Measurements from ENCODE around the gene GAB2.

Gene GAB2

DNA sequence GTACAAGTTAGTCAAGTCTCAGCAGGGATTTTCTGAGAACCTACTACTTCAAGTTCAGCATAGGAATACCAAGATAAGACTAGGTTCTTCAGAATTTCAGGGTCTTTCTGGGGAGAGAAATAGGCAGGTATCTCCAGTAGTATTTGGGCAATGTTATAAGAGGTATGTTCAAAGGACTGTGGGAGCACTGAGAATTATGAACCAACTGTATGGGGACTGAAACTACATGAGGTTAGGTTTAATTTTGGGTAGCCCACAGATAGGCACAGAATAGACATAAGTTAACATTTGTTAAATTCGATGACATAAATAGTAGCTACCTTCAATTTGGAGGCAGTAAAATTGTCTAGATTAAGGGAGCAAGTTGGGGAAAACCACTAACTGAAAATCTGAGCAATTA lies 9.2 kb upstream of the GAB2 start:
- no peaks in the 10 kb centered on the region for H3K9me3 ChIP-seq (ENCODE audit: control insufficient read depth, insufficient read depth, low read length)
- no peak overlapping the region for H3K9ac ChIP-seq (ENCODE audit: low read depth, low read length)
- no peaks in the 10 kb centered on the region for H3K27me3 ChIP-seq (ENCODE audit: control insufficient read depth, insufficient read depth, low read length)
- H3K4me1 ChIP-seq (ENCODE audit: control insufficient read depth, insufficient read depth, low read length), result no peaks in the 10 kb centered on the region
- no peak overlapping the region for H3K4me3 ChIP-seq (ENCODE audit: low read depth, low read length)
- no peaks in the 10 kb centered on the region for H3K36me3 ChIP-seq (ENCODE audit: control insufficient read depth, insufficient read depth, low read length)

DNA sequence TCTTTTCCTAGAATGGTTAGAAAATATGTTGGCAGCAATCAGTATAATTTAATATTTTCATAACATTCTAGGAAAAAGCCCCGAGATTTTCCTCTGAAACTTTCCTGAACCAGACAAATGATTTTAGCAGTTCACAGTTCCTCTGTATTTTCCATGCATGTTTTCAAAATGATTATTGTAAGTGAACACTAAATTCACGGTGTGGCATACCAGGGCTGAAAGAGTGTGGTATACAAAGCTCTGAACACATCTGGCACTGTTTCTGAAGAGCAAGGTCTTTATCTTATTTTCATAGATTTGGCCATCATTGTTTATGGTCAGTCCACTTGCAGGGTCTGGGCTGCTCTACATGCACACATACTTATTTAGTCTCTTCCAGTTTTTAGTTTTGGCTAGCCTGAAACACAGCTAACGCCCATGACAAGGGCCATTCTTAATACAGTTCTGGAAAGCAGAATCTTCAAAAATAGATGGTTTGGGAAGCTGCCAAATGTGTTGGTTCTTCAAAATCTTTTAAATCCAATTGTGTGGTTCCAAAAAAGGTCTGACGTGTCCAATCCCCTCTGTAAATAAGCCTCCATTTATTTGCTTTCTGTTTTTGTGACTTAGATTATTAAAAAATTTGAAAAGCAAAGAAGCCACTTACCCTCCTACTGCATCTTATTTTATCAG lies 7.9 kb upstream of the GAB2 start:
- H3K27me3 ChIP-seq (ENCODE audit: control insufficient read depth, insufficient read depth, low read length), result no peaks in the 10 kb centered on the region
- H3K9me3 ChIP-seq (ENCODE audit: control insufficient read depth, insufficient read depth, low read length), result no peaks in the 10 kb centered on the region
- H3K4me1 ChIP-seq (ENCODE audit: control insufficient read depth, insufficient read depth, low read length), result no peaks in the 10 kb centered on the region
- no peaks in the 10 kb centered on the region for H3K36me3 ChIP-seq (ENCODE audit: control insufficient read depth, insufficient read depth, low read length)
- H3K9ac ChIP-seq (ENCODE audit: low read depth, low read length), result no peak overlapping the region
- no peak overlapping the region for H3K4me3 ChIP-seq (ENCODE audit: low read depth, low read length)

- peaks cover 1% of the 10 kb centered on the region for H3K27me3 ChIP-seq (ENCODE audit: control insufficient read depth, insufficient read depth, low read length)
- no peaks in the 10 kb centered on the region for H3K9me3 ChIP-seq (ENCODE audit: control insufficient read depth, insufficient read depth, low read length)
- H3K9ac ChIP-seq (ENCODE audit: low read depth, low read length), result no peak overlapping the region
- no peak overlapping the region for H3K4me3 ChIP-seq (ENCODE audit: low read depth, low read length)
- no peaks in the 10 kb centered on the region for H3K36me3 ChIP-seq (ENCODE audit: control insufficient read depth, insufficient read depth, low read length)
- peaks cover 2% of the 10 kb centered on the region for H3K4me1 ChIP-seq (ENCODE audit: control insufficient read depth, insufficient read depth, low read length)
Observed at GRCh38 chr11:78424334-78425270, 7.0 kb upstream of the GAB2 start.

DNA sequence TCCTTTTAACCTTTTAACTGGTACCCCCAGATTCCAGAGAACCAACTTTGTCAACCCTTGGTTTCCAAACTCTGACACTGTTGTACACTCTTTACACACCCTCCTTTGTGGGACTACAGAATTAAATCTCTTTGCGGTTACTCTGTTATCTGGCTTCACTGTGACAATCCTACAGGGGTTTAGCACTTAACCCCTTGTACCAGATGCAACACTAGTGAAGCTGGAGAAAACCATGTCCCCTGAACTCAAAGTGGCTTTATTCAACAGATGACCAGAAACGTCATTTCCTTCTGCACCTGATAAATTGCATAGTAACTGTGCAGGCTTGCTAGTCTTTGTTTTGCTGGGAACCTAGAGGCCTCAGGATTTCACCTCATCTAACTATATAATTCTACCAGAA lies 5.6 kb upstream of the GAB2 start:
- Histone ChIP-seq H3K9ac (ENCODE audit: low read depth, low read length) (no peak overlapping the region), H3K27me3 (ENCODE audit: control insufficient read depth, insufficient read depth, low read length) (peaks cover 14% of the 10 kb centered on the region), H3K9me3 (ENCODE audit: control insufficient read depth, insufficient read depth, low read length) (no peaks in the 10 kb centered on the region), H3K36me3 (ENCODE audit: control insufficient read depth, insufficient read depth, low read length) (no peaks in the 10 kb centered on the region), H3K4me3 (ENCODE audit: low read depth, low read length) (no peak overlapping the region), H3K4me1 (ENCODE audit: control insufficient read depth, insufficient read depth, low read length) (peaks cover 10% of the 10 kb centered on the region)

- no peak overlapping the region for H3K4me3 ChIP-seq (ENCODE audit: low read depth, low read length)
Observed at GRCh38 chr11:78420796-78421209, 3.2 kb upstream of the GAB2 start.

GRCh38 chr11:78420255-78420764 lies 2.7 kb upstream of the GAB2 start:
- H3K27me3 ChIP-seq (ENCODE audit: control insufficient read depth, insufficient read depth, low read length), result peaks cover 17% of the 10 kb centered on the region
- no peak overlapping the region for H3K9ac ChIP-seq (ENCODE audit: low read depth, low read length)
- H3K4me3 ChIP-seq (ENCODE audit: low read depth, low read length), result no peak overlapping the region
- no peaks in the 10 kb centered on the region for H3K36me3 ChIP-seq (ENCODE audit: control insufficient read depth, insufficient read depth, low read length)
- peaks cover 10% of the 10 kb centered on the region for H3K4me1 ChIP-seq (ENCODE audit: control insufficient read depth, insufficient read depth, low read length)
- H3K9me3 ChIP-seq (ENCODE audit: control insufficient read depth, insufficient read depth, low read length), result no peaks in the 10 kb centered on the region

More at GRCh38 chr11:78420796-78421209, 3.2 kb upstream of the GAB2 start:
- Histone ChIP-seq H3K36me3 (ENCODE audit: control insufficient read depth, insufficient read depth, low read length) (no peaks in the 10 kb centered on the region), H3K9ac (ENCODE audit: low read depth, low read length) (no peak overlapping the region), H3K4me1 (ENCODE audit: control insufficient read depth, insufficient read depth, low read length) (peaks cover 10% of the 10 kb centered on the region), H3K27me3 (ENCODE audit: control insufficient read depth, insufficient read depth, low read length) (peaks cover 14% of the 10 kb centered on the region), H3K9me3 (ENCODE audit: control insufficient read depth, insufficient read depth, low read length) (no peaks in the 10 kb centered on the region)

DNA sequence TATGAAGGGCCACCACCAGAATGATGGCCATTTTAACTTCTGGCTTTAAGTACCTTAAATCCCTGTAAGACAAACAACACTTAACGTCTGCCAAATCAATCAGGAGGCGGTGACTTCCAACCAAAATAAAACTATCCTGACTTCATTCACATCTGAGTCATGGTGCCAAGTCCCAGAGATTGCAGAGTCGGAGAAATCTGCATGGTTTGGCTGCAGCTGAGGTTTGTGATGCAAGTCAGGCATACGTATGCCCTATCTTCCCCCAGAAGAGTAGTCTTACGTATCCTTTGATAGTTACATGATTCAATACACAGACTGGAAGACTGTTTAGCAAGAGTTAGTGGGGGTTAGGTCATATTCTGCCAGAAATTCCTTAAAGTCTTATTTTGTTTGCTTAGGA lies 1.7 kb upstream of the GAB2 start:
- peak overlapping the region; percentile 87 for H3K4me3 ChIP-seq (ENCODE audit: low read depth, low read length)
- peaks cover 18% of the 10 kb centered on the region for H3K27me3 ChIP-seq (ENCODE audit: control insufficient read depth, insufficient read depth, low read length)
- H3K4me1 ChIP-seq (ENCODE audit: control insufficient read depth, insufficient read depth, low read length), result peaks cover 10% of the 10 kb centered on the region
- H3K36me3 ChIP-seq (ENCODE audit: control insufficient read depth, insufficient read depth, low read length), result no peaks in the 10 kb centered on the region
- H3K9me3 ChIP-seq (ENCODE audit: control insufficient read depth, insufficient read depth, low read length), result no peaks in the 10 kb centered on the region
- no peak overlapping the region for H3K9ac ChIP-seq (ENCODE audit: low read depth, low read length)

DNA sequence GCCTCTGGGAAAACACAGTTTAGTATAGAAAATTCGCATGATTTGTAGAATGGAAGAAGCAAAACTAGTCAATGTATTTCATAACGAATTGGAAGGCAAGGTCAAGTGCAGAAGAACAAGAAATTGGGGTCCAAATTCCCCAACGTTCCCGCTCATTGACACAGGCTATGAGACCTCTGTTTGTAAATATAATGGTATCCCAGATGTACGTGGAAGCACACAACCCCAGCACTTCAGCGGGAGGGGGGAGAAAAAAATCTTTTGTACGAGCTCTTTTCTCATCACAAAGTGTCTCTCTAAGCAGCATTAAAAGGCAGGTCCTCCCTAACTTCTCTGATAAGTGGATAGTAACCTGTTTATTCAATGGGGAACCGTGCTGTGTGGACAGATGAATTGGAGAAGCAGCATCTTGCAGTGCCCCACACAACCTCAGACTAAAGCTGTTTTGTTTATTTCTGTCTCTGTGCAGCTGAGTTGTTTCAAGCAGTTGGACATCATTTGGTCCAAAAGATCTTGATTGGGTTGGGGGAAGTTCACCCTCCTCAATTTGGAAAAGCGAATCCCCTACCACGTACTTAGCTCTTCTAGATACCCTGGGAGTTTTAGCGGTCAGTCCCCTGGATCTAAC lies 1.1 kb upstream of the GAB2 start:
- Histone ChIP-seq H3K36me3 (ENCODE audit: control insufficient read depth, insufficient read depth, low read length) (no peaks in the 10 kb centered on the region), H3K4me3 (ENCODE audit: low read depth, low read length) (peak overlapping the region; percentile 87), H3K9ac (ENCODE audit: low read depth, low read length) (peak overlapping the region; percentile 47), H3K4me1 (ENCODE audit: control insufficient read depth, insufficient read depth, low read length) (peaks cover 10% of the 10 kb centered on the region), H3K9me3 (ENCODE audit: control insufficient read depth, insufficient read depth, low read length) (no peaks in the 10 kb centered on the region), H3K27me3 (ENCODE audit: control insufficient read depth, insufficient read depth, low read length) (peaks cover 18% of the 10 kb centered on the region)

GRCh38 chr11:78417888-78418583 lies 416 bp upstream of the GAB2 start:
- H3K4me1 ChIP-seq (ENCODE audit: control insufficient read depth, insufficient read depth, low read length), result peaks cover 10% of the 10 kb centered on the region
- H3K9me3 ChIP-seq (ENCODE audit: control insufficient read depth, insufficient read depth, low read length), result no peaks in the 10 kb centered on the region
- H3K4me3 ChIP-seq (ENCODE audit: low read depth, low read length), result peak overlapping the region; percentile 87
- peak overlapping the region; percentile 47 for H3K9ac ChIP-seq (ENCODE audit: low read depth, low read length)
- H3K36me3 ChIP-seq (ENCODE audit: control insufficient read depth, insufficient read depth, low read length), result no peaks in the 10 kb centered on the region
- peaks cover 18% of the 10 kb centered on the region for H3K27me3 ChIP-seq (ENCODE audit: control insufficient read depth, insufficient read depth, low read length)

DNA sequence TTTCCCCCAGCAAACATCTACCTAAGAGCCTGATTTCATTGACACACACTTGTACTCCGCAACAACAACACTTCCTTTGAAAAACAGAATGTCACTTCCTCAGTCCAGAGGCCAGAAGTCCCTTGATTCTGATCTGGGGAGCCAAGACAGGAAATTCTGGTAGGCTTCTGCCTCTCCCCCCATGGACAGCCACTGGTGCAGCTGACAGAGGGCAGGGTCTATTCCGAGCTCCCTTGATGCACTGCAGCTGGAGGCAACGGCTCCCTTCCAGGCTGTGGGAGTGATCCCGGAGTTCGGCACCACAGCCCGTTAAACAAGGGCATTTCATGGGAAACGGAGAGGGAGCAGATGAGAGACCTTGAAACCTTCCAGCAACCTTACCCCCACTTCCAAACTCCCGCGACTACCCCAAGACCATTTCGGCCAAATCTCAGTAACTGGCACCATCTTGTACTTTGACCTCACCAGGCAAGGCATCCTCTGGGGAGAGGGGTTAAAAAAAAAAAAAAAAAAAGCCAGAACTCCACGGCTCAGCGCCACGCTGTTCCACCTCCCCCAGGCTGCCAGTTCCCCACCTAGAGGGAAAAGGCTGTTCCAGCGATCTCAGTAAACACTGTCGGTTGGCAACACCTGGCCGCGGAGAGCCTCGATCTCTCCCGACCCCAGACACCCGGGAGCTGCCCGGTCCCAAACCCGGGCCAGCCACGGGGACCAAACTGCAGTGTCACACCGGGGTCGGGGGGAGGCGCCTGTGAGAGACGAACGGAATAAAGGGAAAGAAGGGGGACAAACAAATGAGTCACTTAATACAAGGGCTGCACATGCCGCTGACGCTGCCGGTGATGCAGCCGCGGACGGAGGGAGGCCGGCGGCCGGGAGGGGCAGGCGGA lies 1.1 kb downstream of the GAB2 start:
- Histone ChIP-seq H3K4me1 (ENCODE audit: control insufficient read depth, insufficient read depth, low read length) (peaks cover 10% of the 10 kb centered on the region), H3K27me3 (ENCODE audit: control insufficient read depth, insufficient read depth, low read length) (peaks cover 18% of the 10 kb centered on the region), H3K36me3 (ENCODE audit: control insufficient read depth, insufficient read depth, low read length) (no peaks in the 10 kb centered on the region), H3K9ac (ENCODE audit: low read depth, low read length) (peak overlapping the region; percentile 49), H3K4me3 (ENCODE audit: low read depth, low read length) (peak overlapping the region; percentile 82), H3K9me3 (ENCODE audit: control insufficient read depth, insufficient read depth, low read length) (no peaks in the 10 kb centered on the region)

Measured in iPS-15b (cell line).